ENCODE results near the gene ZKSCAN4. TPM values are rescaled to one million over a fixed set of nuclear protein-coding genes. Genes with fewer than 3 reads are reported as not detected.

Gene ZKSCAN4
- total RNA-seq, 4 donors from 2014 or later: 2.4 to 5.3 (median 3.3) TPM

DNA sequence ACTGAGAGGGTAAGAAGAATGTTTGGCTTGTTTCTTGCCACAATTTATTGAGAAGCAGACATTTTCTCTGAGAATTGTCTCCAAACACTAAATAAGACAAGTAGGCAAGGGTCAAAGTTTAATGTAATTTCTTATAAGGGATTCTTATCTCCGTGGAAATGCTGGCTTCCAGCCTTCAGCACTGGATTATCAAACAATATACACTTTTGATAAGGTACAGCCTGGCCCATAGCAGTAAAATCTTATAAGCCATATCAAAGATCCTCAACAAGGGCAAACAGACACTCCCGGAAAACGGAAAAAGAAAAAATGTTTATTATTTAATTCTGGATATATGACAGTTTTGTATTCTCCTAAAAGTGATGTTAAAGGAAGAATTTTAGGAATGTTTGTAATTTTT is 45.5 kb downstream of the ZKSCAN4 start:
- intact Hi-C loops (cut with DNase I): no loop called here
- Histone ChIP-seq H3K9me3 (peaks cover 0 to 12% (median 10%) of the 10 kb centered on the region in 3 donors), H3K4me1 (peaks cover 0 to 18% (median 3%) of the 10 kb centered on the region in 3 donors), H3K36me3 (no peaks in the 10 kb centered on the region), H3K27me3 (peaks cover 7 to 98% (median 33%) of the 10 kb centered on the region in 4 donors), H3K4me3 (no peak overlapping the region), H3K27ac (no peak overlapping the region)
- TF ChIP-seq POLR2A (IDR thresholded peaks at IDR 0.05): no peak
- TF ChIP-seq, protein P1, sequence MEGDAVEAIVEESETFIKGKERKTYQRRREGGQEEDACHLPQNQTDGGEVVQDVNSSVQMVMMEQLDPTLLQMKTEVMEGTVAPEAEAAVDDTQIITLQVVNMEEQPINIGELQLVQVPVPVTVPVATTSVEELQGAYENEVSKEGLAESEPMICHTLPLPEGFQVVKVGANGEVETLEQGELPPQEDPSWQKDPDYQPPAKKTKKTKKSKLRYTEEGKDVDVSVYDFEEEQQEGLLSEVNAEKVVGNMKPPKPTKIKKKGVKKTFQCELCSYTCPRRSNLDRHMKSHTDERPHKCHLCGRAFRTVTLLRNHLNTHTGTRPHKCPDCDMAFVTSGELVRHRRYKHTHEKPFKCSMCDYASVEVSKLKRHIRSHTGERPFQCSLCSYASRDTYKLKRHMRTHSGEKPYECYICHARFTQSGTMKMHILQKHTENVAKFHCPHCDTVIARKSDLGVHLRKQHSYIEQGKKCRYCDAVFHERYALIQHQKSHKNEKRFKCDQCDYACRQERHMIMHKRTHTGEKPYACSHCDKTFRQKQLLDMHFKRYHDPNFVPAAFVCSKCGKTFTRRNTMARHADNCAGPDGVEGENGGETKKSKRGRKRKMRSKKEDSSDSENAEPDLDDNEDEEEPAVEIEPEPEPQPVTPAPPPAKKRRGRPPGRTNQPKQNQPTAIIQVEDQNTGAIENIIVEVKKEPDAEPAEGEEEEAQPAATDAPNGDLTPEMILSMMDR (IDR thresholded peaks at IDR 0.05): no peak
- 41 to 52% methylated on average over 3 of the region's 3 CpGs for WGBS, 2 donors
- no peak for DNase-seq

DNA sequence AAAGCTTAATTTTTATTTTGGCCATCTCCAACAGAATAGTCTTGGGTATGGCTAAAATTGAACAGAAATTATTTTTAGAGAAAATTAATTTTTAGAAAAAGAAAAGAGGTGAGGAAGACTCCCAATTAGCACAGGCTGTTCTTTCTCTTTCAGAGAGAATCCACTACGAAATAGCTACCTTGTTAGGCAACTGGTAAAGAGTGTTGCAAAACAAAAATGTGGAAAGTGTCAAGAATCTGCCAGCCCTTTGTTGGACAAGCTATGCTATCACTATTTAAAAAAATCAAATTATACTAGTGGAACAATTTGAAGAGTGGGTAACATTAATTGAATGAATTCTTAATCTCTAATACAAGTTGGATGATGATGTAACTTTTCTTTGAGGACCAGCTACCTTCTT is 46.2 kb downstream of the ZKSCAN4 start:
- intact Hi-C loops (cut with DNase I): no loop called here
- Histone ChIP-seq H3K27ac (no peak overlapping the region), H3K4me3 (no peak overlapping the region), H3K27me3 (peaks cover 7 to 97% (median 30%) of the 10 kb centered on the region in 4 donors), H3K36me3 (no peaks in the 10 kb centered on the region), H3K9me3 (peaks cover 0 to 12% (median 10%) of the 10 kb centered on the region in 3 donors), H3K4me1 (peaks cover 0 to 18% (median 3%) of the 10 kb centered on the region in 3 donors)
- WGBS, 2 donors: 55 to 56% methylated on average over 1 of the region's 1 CpG
- no peak for DNase-seq
- TF ChIP-seq POLR2A (IDR thresholded peaks at IDR 0.05): no peak
- TF ChIP-seq, protein P1 (IDR thresholded peaks at IDR 0.05): no peak

DNA sequence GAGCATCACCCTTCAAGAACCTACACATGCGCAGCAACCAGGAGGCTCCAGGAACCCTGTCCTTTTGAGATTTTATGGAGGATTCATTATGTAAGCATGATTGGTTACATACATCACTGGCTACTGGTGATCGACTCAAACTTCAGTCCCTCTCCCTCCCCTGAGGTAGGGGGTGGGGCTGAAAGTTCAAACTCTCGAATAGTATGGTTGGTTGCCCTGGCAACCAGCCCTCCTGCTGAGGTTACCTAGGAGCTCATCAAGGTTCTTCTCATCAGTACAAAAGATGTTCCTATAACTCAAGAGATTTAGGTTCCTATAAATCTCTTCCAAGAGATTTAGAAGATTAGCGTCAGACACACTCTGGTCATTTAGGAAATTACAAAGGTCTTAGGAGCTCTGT is 48.9 kb downstream of the ZKSCAN4 start:
- 38 to 47% methylated on average over 4 of the region's 4 CpGs for WGBS, 2 donors
- no peak overlapping the region for H3K27ac ChIP-seq
- H3K36me3 ChIP-seq: no peaks in the 10 kb centered on the region
- no peak overlapping the region for H3K4me3 ChIP-seq
- DNase-seq: no peak
- peaks cover 0 to 14% (median 10%) of the 10 kb centered on the region in 3 donors for H3K9me3 ChIP-seq
- intact Hi-C loops (cut with DNase I): no loop called here
- TF ChIP-seq POLR2A (IDR thresholded peaks at IDR 0.05): no peak
- TF ChIP-seq, protein P1 (IDR thresholded peaks at IDR 0.05): no peak
- H3K4me1 ChIP-seq: peaks cover 0 to 14% (median 3%) of the 10 kb centered on the region in 3 donors
- peaks cover 5 to 92% (median 16%) of the 10 kb centered on the region in 4 donors for H3K27me3 ChIP-seq

DNA sequence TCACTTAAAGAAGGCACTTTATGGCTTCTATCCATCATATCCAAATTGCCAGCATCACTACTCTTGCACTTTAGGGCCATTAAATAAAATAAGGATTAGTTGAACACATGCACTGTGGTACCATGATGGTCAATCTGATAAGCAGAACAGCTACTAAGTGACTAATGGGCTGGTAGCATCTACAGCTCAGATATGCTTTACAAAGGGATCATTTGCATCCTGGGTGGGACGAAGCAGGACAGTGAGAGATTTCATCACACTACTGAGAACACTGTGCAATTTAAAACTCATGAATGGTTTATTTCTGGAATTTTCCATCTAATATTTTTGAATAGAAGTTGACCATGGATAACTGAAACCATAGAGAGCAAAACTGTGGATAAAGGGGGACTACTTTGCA is 52.0 kb downstream of the ZKSCAN4 start:
- no peak overlapping the region for H3K27ac ChIP-seq
- H3K36me3 ChIP-seq: no peaks in the 10 kb centered on the region
- no peak for DNase-seq
- no peaks in the 10 kb centered on the region for H3K4me1 ChIP-seq
- H3K4me3 ChIP-seq: no peak overlapping the region
- peaks cover 0 to 17% (median 10%) of the 10 kb centered on the region in 3 donors for H3K9me3 ChIP-seq
- intact Hi-C loops (cut with DNase I): no loop called here
- 35 to 44% methylated on average over 1 of the region's 1 CpG for WGBS, 2 donors
- H3K27me3 ChIP-seq: peaks cover 0 to 82% (median 2%) of the 10 kb centered on the region in 4 donors
- TF ChIP-seq, protein P1 (IDR thresholded peaks at IDR 0.05): no peak
- TF ChIP-seq POLR2A (IDR thresholded peaks at IDR 0.05): no peak

Other genes starting within 250 kb of the ZKSCAN4 start
- 1 to 10 TPM; 1.7 to 6.9 (median 2.2) TPM for gene ZNF165, start 171.7 kb downstream of the ZKSCAN4 start, total RNA-seq
- 1 to 10 TPM; 2.8 to 4.4 (median 3.6) TPM for gene ZSCAN16, start 127.7 kb downstream of the ZKSCAN4 start, total RNA-seq
- 10 to 100 TPM in 1 of 4 donors, 1 to 10 TPM in 3; 2.2 to 17.5 (median 5.9) TPM for gene ZKSCAN8, start 110.4 kb downstream of the ZKSCAN4 start, total RNA-seq
- 10 to 100 TPM in 1 of 4 donors, 1 to 10 TPM in 2, under 1 TPM in 1; 0.95 to 11.3 (median 3.4) TPM for gene ZSCAN9, start 27.0 kb downstream of the ZKSCAN4 start, total RNA-seq
- 1 to 10 TPM in 1 of 4 donors, under 1 TPM in 2, not detected in 1; 0.22 to 1.5 (median 0.70) TPM for gene NKAPL, start 7.0 kb upstream of the ZKSCAN4 start, total RNA-seq
- 10 to 100 TPM in 1 of 4 donors, 1 to 10 TPM in 3; 2.1 to 17.0 (median 3.4) TPM for gene ZSCAN26, start 14.9 kb upstream of the ZKSCAN4 start, total RNA-seq
- gene PGBD1, start 29.3 kb upstream of the ZKSCAN4 start, total RNA-seq: 1 to 10 TPM in 2 of 4 donors, under 1 TPM in 2; 0.61 to 3.1 (median 1.3) TPM
- gene ZSCAN31, start 83.9 kb upstream of the ZKSCAN4 start, total RNA-seq: 10 to 100 TPM; 11.6 to 59.9 (median 19.4) TPM
- gene ZKSCAN3, start 97.7 kb upstream of the ZKSCAN4 start, total RNA-seq: 1 to 10 TPM; 1.1 to 2.9 (median 2.1) TPM
- 1 to 10 TPM; 1.3 to 4.0 (median 2.2) TPM for gene ZSCAN12, start 147.5 kb upstream of the ZKSCAN4 start, total RNA-seq
- gene ZSCAN23, start 191.2 kb upstream of the ZKSCAN4 start, total RNA-seq: 1 to 10 TPM in 2 of 4 donors, under 1 TPM in 2; 0.35 to 1.1 (median 0.84) TPM